HTERT RPE-1 (cell line): ENCODE results near the gene ANGEL2.
"Not testable (repeated sequence)": the region's sequence is repeated elsewhere in the genome, so short reads cannot be mapped to it uniquely, and the experiment has no call there.

Experiments
- in situ Hi-C: fragments of 300-500 bp; cut with MboI; formaldehyde crosslinking; loops from 4 replicates; pipeline ENCODE4 v1.14.3; 2020; ENCODE audit warnings: low sequenced_read_pairs

The ANGEL2 gene

DNA sequence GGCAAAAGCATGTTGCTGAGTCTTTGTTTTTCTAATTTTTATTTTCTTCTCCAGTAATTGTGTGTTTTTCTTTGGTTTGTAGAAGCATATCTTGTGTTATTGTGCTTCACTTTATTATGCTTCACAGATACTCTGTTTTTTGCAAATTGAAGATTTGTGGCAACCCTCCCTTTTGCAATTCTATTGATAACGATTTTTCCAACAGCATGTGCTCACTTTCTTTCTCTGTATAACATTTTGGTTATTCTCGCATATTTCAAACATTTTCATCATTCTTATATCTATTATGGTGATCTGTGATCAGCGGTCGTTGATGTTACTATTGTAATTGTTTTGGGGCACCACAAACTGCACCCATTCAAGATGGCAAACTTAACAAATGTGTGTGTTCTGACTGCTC is 3.8 kb upstream of the ANGEL2 start:
- in situ Hi-C loops: no loop called here

GRCh38 chr1:213017447-213018273 is 2.0 kb upstream of the ANGEL2 start:
- in situ Hi-C loops: no loop called here

DNA sequence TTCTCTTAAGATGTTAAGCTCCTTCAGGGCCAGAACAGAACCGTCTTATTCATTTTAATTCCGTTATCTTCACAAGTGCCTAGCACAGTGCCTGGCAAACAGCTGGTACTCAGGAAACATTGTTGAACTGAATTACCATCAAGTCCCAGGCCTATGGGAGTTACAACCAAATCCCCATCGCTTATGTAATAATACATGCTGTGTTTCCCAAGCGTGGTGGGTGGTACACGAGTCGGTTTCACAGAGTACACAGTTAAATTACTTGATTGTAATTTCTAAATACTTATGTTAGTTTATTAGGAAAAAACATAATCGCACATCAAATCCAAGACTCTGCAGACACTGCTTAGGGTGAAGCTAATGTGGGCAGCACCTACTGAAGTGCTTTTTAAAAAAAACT is 1.0 kb downstream of the ANGEL2 start:
- in situ Hi-C loops: no loop called here

DNA sequence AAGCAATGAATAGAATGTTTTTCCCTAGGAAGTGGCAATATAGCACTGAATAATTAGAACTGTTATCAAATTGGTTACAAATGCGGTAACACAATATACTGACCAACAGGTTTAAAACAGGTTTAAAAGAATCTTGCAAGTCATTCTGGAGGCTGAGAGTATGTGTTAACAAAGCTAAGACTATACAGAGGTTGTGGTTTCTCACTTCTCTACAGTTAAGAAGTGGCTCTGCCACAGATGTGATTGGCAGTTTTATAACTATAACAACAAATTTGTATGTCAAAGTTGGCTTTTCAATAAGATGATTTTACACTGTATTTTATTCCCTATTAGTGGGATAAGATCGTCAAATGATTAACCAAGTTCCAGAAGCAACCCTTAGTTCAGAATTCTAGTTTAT is 7.1 kb downstream of the ANGEL2 start:
- in situ Hi-C loops: no loop called here

- in situ Hi-C loops: no loop called here
Observed at GRCh38 chr1:213003256-213003655, 12.4 kb downstream of the ANGEL2 start.

DNA sequence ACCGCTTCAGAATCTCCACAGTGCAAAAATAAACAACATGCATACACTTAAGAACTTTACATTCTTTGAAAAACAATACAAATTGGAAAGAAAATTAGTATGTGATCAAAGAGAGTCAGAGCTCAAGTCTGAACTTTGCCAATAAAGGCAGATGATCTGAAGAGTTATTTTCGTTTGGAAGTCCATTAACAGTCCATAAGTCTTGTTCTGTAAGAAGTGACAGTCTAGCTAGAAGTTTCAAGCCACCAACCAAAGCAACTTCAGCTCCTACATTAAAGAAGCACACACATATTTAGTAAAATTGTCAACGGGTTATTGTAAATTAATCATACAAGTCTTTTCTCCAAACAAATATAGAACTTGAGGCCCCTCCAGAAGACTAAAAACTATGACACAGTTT is 20.7 kb downstream of the ANGEL2 start:
- in situ Hi-C loops: no loop called here

DNA sequence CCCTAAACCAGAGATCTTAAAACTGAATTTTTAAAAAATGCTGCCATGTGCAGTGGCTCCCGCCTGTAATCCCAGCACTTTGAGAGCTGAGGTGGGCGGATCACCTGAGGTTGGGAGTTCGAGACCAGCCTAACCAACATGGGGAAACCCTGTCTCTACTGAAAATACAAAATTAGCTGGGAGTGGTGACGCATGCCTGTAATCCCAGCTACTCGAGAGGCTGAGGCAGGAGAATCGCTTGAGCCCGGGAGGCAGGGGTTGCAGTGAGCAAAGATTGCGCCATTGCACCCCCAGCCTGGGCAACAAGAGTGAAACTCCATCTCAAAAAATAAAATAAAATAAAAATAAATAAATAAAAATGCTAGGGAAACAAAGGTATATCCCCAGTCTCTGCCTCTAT is 21.7 kb downstream of the ANGEL2 start:
- in situ Hi-C loops: not testable (repeated sequence)

- in situ Hi-C loops: no loop called here
Observed at GRCh38 chr1:212990276-212990675, 25.4 kb downstream of the ANGEL2 start.

GRCh38 chr1:212987702-212988322 is 27.9 kb downstream of the ANGEL2 start:
- in situ Hi-C loops: no loop called here

DNA sequence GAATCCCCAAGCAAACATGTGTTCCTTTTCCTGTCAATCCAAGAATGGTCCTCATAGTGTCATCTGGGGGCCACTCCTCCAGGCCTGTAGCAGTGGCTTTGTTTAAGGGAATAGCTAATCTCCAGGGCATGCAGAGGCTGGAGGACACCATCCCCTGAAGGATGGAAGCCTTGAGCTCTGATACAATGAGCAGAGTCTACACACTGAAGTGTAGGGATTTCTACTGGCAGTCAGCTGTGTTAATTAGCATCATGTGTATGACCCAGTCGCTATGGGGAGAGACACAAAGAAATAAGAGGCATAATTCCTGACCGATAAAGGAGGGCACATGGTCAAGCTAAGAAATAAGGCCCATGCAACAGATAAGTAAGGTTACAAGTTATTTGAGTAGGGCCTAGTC is 29.1 kb downstream of the ANGEL2 start:
- in situ Hi-C loops: no loop called here

GRCh38 chr1:212984522-212985291 is 31.0 kb downstream of the ANGEL2 start:
- in situ Hi-C loops: no loop called here

DNA sequence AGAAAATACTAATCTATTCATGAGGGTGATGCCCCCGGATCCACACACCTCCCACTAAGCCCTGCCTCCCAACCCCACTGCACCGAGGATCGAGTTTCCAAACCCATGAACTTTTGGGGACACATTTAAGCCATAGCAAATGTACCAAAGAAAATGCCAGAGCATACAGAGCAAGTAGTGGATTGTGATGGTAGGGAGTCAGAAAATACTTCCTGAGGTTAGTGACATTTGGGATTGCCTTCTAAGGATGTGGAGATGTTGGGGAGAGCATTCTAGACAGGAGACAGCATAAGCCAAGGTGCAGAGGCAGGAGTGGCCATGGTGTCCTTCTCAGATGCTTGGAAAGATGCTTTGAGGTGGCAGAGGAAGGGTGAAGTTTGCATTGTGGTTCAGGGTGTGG is 32.2 kb downstream of the ANGEL2 start:
- in situ Hi-C loops: no loop called here

GRCh38 chr1:212982430-212983152 is 33.1 kb downstream of the ANGEL2 start:
- in situ Hi-C loops: no loop called here

DNA sequence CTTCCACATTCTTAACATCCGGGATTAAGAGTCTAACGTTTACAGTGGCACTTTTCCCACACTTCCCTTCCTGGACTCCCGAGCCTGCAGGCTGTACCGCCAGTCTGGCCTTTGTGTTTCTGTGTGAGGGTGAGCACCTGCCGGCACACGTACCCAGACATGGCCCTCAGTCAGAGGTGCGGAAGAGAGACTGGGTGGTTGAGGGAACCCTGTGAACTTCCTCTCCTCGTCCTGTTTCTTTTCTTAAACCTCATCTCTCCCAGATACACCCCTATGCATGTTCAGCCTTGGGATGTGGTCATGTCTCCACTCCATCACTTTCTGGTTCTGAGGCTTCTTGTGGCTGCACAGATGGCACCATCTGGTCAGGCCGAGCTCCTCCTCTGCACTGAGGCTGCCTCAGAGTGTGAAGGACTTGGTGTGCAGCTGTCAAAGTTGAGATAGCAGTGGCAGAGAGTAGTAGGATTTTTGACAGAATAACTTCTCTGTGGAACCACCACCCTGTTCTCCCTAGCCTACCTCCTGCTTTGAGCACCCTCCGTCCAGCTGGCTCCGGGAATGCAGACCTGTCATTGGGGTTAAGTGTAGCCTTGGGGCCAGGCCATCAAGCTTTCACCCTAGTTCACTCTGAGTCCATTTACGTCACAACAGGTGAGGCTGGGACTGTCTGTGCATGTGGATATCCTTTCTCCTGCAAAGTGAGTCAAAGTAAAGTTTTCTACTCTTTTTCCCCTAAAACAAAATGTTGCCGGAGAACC is 33.9 kb downstream of the ANGEL2 start:
- in situ Hi-C loops: no loop called here

GRCh38 chr1:212981025-212981495 is 34.6 kb downstream of the ANGEL2 start:
- in situ Hi-C loops: no loop called here

DNA sequence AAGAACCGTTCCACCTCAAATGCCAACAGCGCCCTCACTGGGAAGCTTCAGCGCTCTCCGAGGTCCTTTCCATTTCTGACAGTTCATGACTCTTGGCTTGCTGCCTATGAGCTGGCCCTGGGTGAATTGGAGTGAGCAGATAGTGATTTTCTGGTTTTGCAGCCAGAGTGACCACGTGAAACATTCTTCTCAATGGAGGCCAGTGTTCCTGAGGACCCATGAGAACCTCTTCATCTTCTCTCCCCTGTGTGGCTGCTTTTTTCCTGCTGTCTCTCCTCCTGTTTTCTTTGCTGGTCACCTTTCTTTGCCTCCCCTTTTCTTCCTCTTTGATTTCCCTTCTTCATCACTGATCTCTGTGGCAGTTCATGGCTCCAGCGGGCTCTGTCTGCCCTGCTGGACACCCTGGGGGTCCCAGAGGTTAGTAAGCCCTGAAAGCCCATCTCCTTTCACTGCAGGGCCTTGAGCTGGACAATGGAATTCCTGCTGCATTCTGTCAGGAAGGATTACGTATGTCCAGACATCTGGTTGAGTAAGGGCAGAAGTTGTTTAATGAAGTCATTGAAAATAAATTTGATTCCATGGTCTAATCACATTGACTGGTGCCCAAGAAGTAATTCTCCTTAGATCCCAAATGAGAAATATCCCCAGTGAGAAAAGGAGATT is 35.4 kb downstream of the ANGEL2 start:
- in situ Hi-C loops: no loop called here

GRCh38 chr1:212979340-212980122 is 36.1 kb downstream of the ANGEL2 start:
- in situ Hi-C loops: no loop called here

DNA sequence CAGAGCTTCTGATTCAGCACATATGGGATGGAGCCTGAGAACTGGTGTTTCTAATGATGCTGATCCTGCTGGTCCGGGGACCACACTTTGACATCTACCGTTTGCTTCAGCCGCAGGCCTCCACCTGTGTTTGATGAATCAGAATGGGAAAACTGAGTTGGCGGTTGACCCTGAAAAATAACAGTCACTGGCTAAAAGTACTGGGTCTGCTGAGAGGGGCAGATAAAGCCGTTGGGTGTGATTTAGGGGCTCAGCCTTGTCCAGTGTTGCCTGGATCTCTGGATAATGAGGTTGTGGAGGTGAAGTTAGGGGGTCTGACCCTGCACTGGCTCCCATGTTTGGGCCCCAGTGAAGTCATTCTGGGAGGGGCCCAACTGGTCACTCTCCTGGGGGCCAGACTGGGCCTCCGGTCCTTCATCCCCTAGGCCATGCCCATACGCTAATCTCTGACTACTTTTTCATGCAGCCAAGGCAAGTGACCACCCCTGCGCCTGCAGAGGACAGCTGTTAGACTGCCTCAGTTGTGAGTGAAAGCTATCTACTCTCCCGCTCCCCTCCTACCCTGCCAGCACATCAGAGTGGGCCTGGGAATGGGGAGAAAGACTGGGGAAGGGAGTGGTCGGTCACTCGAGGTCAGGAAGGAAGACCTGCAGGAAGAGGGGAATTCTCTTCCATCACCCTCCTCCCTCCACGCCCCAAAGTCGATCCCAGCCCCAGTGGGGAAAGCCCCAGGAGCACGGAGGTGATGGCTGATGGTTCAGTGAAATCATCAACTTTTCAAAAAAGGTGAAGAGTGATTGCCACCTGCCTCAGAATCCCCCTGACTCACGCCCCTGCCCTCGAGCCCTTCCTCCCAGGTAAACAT is 37.7 kb downstream of the ANGEL2 start:
- in situ Hi-C loops: no loop called here
